Amniotic stem cell (primary cell): ENCODE results near the gene GAS2L1.
A peak's percentile ranks its signal among the peaks of the same experiment; 100 is the strongest.

Experiments
- DNase-seq: peaks from one replicate; lab custom pipeline; 2025; lab: John Stamatoyannopoulos, UW

The GAS2L1 gene

GRCh38 chr22:29275819-29276565, 30.5 kb upstream of the GAS2L1 start:
- DNase-seq = no peak

GRCh38 chr22:29277927-29278326, 28.5 kb upstream of the GAS2L1 start:
- DNase-seq = no peak

GRCh38 chr22:29284196-29284595, 22.3 kb upstream of the GAS2L1 start:
- no peak for DNase-seq

- no peak for DNase-seq
These were observed 17.6 kb upstream of the GAS2L1 start for GRCh38 chr22:29288837-29289236.

- DNase-seq = no peak
These were observed 16.4 kb upstream of the GAS2L1 start for GRCh38 chr22:29290061-29290460.

GRCh38 chr22:29291215-29291614, 15.2 kb upstream of the GAS2L1 start:
- no peak for DNase-seq

- no peak for DNase-seq
These were observed 14.1 kb upstream of the GAS2L1 start for GRCh38 chr22:29292379-29292778.

GRCh38 chr22:29298641-29299040, 7.8 kb upstream of the GAS2L1 start:
- DNase-seq = no peak

GRCh38 chr22:29299136-29299900, 7.1 kb upstream of the GAS2L1 start:
- no peak for DNase-seq

- DNase-seq = no peak
These were observed 6.0 kb upstream of the GAS2L1 start for GRCh38 chr22:29300467-29300806.

GRCh38 chr22:29300807-29301601, 5.4 kb upstream of the GAS2L1 start:
- no peak for DNase-seq

GRCh38 chr22:29301716-29302401, 4.6 kb upstream of the GAS2L1 start:
- no peak for DNase-seq

- DNase-seq = no peak
These were observed 4.1 kb upstream of the GAS2L1 start for GRCh38 chr22:29302402-29302680.

GRCh38 chr22:29302681-29303465, 3.6 kb upstream of the GAS2L1 start:
- no peak for DNase-seq

GRCh38 chr22:29305836-29306174, 645 bp upstream of the GAS2L1 start:
- DNase-seq = no peak

GRCh38 chr22:29306835-29307595, 565 bp downstream of the GAS2L1 start:
- peak; percentile 72 for DNase-seq

- DNase-seq = no peak
These were observed 1.2 kb downstream of the GAS2L1 start for GRCh38 chr22:29307596-29308147.

GRCh38 chr22:29308148-29308790, 1.8 kb downstream of the GAS2L1 start:
- DNase-seq = no peak

- DNase-seq = no peak
These were observed 2.4 kb downstream of the GAS2L1 start for GRCh38 chr22:29308791-29309262.
